HEK293 (cell line): Measurements from ENCODE around the gene YIPF2.

Experiments
- CTCF ChIA-PET: fragments of 350-600 bp; formaldehyde crosslinking; extraction: SDS; loops from one replicate; lab custom pipeline; 2021; ENCODE audit warnings: antibody characterized with exemption; lab: Yijun Ruan, JAX
- POLR2A ChIA-PET: fragments of 300-600 bp; formaldehyde crosslinking; extraction: SDS; loops from one replicate; lab custom pipeline; 2020; ENCODE audit warnings: antibody characterized with exemption, inconsistent platforms; lab: Yijun Ruan, JAX
- H3K27ac ChIP-seq: fragments of 200-500 bp; sonication (Bioruptor generic); 2 replicates; pipeline ENCODE4 v1.5.1; 2014; ENCODE audit warnings: low read depth, low read length, control low read depth, inconsistent platforms; ENCODE audit errors: extremely low read depth
- H3K36me3 ChIP-seq, 2 experiments: fragments of 200-500 bp in 1 of 2; sonication (Bioruptor generic) in 1 of 2; 1 replicate in 1 of 2; 2 replicates in 1 of 2; pipeline ENCODE4 v1.5.1; 2014 to 2017; ENCODE audit warnings: inconsistent platforms in 2 of 2, low read length in 2 of 2; ENCODE audit not compliant: control insufficient read depth in 2 of 2, insufficient read depth in 1 of 2
- H3K4me1 ChIP-seq: fragments of 200-500 bp; sonication (Bioruptor generic); 2 replicates; pipeline ENCODE4 v1.5.1; 2014; ENCODE audit warnings: mild to moderate bottlenecking, low read length, inconsistent platforms; ENCODE audit not compliant: control insufficient read depth, insufficient read depth
- H3K4me3 ChIP-seq: 2 replicates; pipeline ENCODE4 v1.5.1; 2011; ENCODE audit warnings: low read depth, mild to moderate bottlenecking, control low read depth, low read length, moderate library complexity
- H3K9me3 ChIP-seq: fragments of 200-500 bp; sonication (Bioruptor generic); 2 replicates; pipeline ENCODE4 v1.5.1; 2014; ENCODE audit warnings: low read depth, low read length, inconsistent platforms; ENCODE audit not compliant: control insufficient read depth, insufficient read depth
- PRDM1 ChIP-seq: fragments of 450-650 bp; formaldehyde crosslinking; IDR thresholded peaks from 2 replicates; pipeline ENCODE4; 2016; ENCODE audit warnings: missing biosample characterization, missing genetic modification characterization
- ZBTB20 ChIP-seq: fragments of 450-650 bp; formaldehyde crosslinking; IDR thresholded peaks from 2 replicates; pipeline ENCODE4 v1.5.1; 2016; ENCODE audit warnings: missing biosample characterization, missing genetic modification characterization
- ZNF341 ChIP-seq: fragments of 450-650 bp; formaldehyde crosslinking; IDR thresholded peaks from 2 replicates; pipeline ENCODE4; 2016; ENCODE audit warnings: low read depth, missing biosample characterization, missing genetic modification characterization
- ZNF394 ChIP-seq: fragments of 450-650 bp; formaldehyde crosslinking; IDR thresholded peaks from 2 replicates; pipeline ENCODE4 v1.5.1; 2016; ENCODE audit warnings: missing biosample characterization, missing genetic modification characterization, mild to moderate bottlenecking, moderate library complexity, borderline replicate concordance
- ZNF561 ChIP-seq: fragments of 450-650 bp; IDR thresholded peaks from 2 replicates; pipeline ENCODE4 v1.5.1; 2018; ENCODE audit warnings: missing biosample characterization, missing genetic modification characterization, borderline replicate concordance
- ZNF701 ChIP-seq: fragments of 450-650 bp; formaldehyde crosslinking; IDR thresholded peaks from 2 replicates; pipeline ENCODE4 v1.5.1; 2016; ENCODE audit warnings: missing biosample characterization, missing genetic modification characterization
- TF ChIP-seq, protein P1 (sequence below): fragments of 450-650 bp; formaldehyde crosslinking; IDR thresholded peaks from 2 replicates; pipeline ENCODE4 v1.5.1; 2016; ENCODE audit warnings: missing biosample characterization, missing genetic modification characterization
- TF ChIP-seq, protein P2 (sequence below): fragments of 450-650 bp; formaldehyde crosslinking; IDR thresholded peaks from 2 replicates; pipeline ENCODE4 v1.5.1; 2016; ENCODE audit warnings: missing biosample characterization, missing genetic modification characterization
- TF ChIP-seq, protein P3 (sequence below): fragments of 450-650 bp; formaldehyde crosslinking; IDR thresholded peaks from 2 replicates; pipeline ENCODE4 v1.5.1; 2016; ENCODE audit warnings: missing biosample characterization, missing genetic modification characterization
- TF ChIP-seq, protein P4 (sequence below): fragments of 450-650 bp; formaldehyde crosslinking; IDR thresholded peaks from 2 replicates; pipeline ENCODE4 v1.5.1; 2016; ENCODE audit warnings: missing biosample characterization, missing genetic modification characterization
- TF ChIP-seq, protein P5 (sequence below): fragments of 450-650 bp; formaldehyde crosslinking; IDR thresholded peaks from 2 replicates; pipeline ENCODE4 v1.5.1; 2017; ENCODE audit warnings: missing biosample characterization, missing genetic modification characterization

The YIPF2 gene

DNA sequence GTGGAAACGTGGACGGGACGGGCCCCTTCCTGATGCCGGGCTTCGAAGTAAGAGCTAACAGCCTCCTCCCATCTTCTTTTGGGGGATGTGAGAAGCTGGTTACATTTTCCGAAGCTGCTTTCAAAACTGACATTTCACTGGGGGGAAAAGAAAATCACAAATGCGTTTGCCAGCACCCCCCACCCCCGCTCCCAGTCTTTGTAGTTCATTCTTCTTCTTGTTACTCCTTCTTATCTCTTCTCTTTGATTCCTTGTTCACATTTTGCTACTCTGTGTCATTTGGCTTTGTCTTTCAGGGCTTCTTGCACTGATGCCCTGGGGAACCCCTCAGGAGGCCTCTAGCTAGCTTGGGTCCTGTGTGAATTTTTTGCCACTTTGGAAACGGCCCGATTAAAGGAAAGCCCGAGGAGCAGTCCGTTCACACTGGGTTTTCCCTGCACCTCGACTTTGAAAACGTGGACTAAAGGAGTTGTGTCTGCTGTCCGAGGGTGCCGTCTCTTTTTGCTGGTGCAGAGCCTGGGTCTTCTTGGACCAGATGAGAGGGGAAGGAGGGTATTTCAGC lies 55.8 kb downstream of the YIPF2 start:
- TF ChIP-seq PRDM1 (tag by site-specific recombination): peak; percentile 49; the same call in 1 of the 2 replicates
- TF ChIP-seq ZNF394 (tag by site-specific recombination): no peak
- 0 out of 2 replicates have a peak, but pooled peaks have one; percentile 5 for TF ChIP-seq ZBTB20 (tag by site-specific recombination)
- TF ChIP-seq, protein P1, sequence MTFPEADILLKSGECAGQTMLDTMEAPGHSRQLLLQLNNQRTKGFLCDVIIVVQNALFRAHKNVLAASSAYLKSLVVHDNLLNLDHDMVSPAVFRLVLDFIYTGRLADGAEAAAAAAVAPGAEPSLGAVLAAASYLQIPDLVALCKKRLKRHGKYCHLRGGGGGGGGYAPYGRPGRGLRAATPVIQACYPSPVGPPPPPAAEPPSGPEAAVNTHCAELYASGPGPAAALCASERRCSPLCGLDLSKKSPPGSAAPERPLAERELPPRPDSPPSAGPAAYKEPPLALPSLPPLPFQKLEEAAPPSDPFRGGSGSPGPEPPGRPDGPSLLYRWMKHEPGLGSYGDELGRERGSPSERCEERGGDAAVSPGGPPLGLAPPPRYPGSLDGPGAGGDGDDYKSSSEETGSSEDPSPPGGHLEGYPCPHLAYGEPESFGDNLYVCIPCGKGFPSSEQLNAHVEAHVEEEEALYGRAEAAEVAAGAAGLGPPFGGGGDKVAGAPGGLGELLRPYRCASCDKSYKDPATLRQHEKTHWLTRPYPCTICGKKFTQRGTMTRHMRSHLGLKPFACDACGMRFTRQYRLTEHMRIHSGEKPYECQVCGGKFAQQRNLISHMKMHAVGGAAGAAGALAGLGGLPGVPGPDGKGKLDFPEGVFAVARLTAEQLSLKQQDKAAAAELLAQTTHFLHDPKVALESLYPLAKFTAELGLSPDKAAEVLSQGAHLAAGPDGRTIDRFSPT (tag by site-specific recombination): no peak
- TF ChIP-seq, protein P2, sequence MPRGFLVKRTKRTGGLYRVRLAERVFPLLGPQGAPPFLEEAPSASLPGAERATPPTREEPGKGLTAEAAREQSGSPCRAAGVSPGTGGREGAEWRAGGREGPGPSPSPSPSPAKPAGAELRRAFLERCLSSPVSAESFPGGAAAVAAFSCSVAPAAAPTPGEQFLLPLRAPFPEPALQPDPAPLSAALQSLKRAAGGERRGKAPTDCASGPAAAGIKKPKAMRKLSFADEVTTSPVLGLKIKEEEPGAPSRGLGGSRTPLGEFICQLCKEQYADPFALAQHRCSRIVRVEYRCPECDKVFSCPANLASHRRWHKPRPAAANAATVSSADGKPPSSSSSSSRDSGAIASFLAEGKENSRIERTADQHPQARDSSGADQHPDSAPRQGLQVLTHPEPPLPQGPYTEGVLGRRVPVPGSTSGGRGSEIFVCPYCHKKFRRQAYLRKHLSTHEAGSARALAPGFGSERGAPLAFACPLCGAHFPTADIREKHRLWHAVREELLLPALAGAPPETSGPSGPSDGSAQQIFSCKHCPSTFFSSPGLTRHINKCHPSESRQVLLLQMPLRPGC (tag by site-specific recombination): no peak
- TF ChIP-seq, protein P3, sequence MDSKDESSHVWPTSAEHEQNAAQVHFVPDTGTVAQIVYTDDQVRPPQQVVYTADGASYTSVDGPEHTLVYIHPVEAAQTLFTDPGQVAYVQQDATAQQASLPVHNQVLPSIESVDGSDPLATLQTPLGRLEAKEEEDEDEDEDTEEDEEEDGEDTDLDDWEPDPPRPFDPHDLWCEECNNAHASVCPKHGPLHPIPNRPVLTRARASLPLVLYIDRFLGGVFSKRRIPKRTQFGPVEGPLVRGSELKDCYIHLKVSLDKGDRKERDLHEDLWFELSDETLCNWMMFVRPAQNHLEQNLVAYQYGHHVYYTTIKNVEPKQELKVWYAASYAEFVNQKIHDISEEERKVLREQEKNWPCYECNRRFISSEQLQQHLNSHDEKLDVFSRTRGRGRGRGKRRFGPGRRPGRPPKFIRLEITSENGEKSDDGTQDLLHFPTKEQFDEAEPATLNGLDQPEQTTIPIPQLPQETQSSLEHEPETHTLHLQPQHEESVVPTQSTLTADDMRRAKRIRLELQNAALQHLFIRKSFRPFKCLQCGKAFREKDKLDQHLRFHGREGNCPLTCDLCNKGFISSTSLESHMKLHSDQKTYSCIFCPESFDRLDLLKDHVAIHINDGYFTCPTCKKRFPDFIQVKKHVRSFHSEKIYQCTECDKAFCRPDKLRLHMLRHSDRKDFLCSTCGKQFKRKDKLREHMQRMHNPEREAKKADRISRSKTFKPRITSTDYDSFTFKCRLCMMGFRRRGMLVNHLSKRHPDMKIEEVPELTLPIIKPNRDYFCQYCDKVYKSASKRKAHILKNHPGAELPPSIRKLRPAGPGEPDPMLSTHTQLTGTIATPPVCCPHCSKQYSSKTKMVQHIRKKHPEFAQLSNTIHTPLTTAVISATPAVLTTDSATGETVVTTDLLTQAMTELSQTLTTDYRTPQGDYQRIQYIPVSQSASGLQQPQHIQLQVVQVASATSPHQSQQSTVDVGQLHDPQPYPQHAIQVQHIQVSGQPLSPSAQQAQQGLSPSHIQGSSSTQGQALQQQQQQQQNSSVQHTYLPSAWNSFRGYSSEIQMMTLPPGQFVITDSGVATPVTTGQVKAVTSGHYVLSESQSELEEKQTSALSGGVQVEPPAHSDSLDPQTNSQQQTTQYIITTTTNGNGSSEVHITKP: peak; percentile 82
- TF ChIP-seq ZNF701 (tag by site-specific recombination): no peak
- peak; percentile 7; the same call in 1 of the 2 replicates for TF ChIP-seq ZNF341 (tag by site-specific recombination)
- TF ChIP-seq, protein P4, sequence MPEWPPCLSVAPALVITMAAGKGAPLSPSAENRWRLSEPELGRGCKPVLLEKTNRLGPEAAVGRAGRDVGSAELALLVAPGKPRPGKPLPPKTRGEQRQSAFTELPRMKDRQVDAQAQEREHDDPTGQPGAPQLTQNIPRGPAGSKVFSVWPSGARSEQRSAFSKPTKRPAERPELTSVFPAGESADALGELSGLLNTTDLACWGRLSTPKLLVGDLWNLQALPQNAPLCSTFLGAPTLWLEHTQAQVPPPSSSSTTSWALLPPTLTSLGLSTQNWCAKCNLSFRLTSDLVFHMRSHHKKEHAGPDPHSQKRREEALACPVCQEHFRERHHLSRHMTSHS (tag by site-specific recombination): no peak
- TF ChIP-seq, protein P5, sequence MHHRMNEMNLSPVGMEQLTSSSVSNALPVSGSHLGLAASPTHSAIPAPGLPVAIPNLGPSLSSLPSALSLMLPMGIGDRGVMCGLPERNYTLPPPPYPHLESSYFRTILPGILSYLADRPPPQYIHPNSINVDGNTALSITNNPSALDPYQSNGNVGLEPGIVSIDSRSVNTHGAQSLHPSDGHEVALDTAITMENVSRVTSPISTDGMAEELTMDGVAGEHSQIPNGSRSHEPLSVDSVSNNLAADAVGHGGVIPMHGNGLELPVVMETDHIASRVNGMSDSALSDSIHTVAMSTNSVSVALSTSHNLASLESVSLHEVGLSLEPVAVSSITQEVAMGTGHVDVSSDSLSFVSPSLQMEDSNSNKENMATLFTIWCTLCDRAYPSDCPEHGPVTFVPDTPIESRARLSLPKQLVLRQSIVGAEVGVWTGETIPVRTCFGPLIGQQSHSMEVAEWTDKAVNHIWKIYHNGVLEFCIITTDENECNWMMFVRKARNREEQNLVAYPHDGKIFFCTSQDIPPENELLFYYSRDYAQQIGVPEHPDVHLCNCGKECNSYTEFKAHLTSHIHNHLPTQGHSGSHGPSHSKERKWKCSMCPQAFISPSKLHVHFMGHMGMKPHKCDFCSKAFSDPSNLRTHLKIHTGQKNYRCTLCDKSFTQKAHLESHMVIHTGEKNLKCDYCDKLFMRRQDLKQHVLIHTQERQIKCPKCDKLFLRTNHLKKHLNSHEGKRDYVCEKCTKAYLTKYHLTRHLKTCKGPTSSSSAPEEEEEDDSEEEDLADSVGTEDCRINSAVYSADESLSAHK (tag by site-specific recombination): peak; percentile 94
- peak; percentile 20; the same call in 1 of the 2 replicates for TF ChIP-seq ZNF561 (tag by site-specific recombination)
- Histone ChIP-seq H3K4me1 (no peaks in the 10 kb centered on the region), H3K4me3 (peak overlapping the region; percentile 88), H3K9me3 (no peaks in the 10 kb centered on the region), H3K27ac (peak overlapping the region; percentile 64; the same call in 1 of the 2 replicates), H3K36me3 (peaks cover 13 to 16% of the 10 kb centered on the region in 2 experiments; a peak in 2 of 3 replicates)
- POLR2A ChIA-PET: interaction anchor here (1.0 kb wide), 1 partner anchor 55 kb away, joined by 3 read pairs; no protein-coding TSS in a partner anchor
- CTCF ChIA-PET: interaction anchor here (0.8 to 3.0 kb wide), 10 partner anchors 8 to 291 kb away, joined by 3 to 20 read pairs (median 6); partner anchors contain the start of gene DNM2
